ENCODE results near the gene PRKCQ.
"Not testable (repeated sequence)": the region's sequence is repeated elsewhere in the genome, so short reads cannot be mapped to it uniquely, and the experiment has no call there.

PRKCQ gene

GRCh38 chr10:6457376-6457775 is 122.7 kb downstream of the PRKCQ start:
- Histone ChIP-seq H3K27ac (ENCODE audit: low read depth, low read length) (no peak overlapping the region), H3K9me3 (ENCODE audit: control insufficient read depth in 5 of 5, low read length in 5 of 5) (peaks cover 0 to 10% (median 9%) of the 10 kb centered on the region in 5 donors), H3K27me3 (ENCODE audit: control insufficient read depth in 5 of 5, insufficient read depth in 4 of 5, low read length in 5 of 5) (no peaks in the 10 kb centered on the region), H3K9ac (ENCODE audit: low read length in 5 of 5) (no peak overlapping the region), H3K36me3 (ENCODE audit: control insufficient read depth in 5 of 5, insufficient read depth in 5 of 5, low read length in 5 of 5) (no peaks in the 10 kb centered on the region), H3K4me1 (ENCODE audit: control insufficient read depth in 5 of 5, insufficient read depth in 5 of 5, low read length in 5 of 5) (no peaks in the 10 kb centered on the region), H3K4me3 (ENCODE audit: low read depth in 1 of 5, low read length in 5 of 5) (no peak overlapping the region)

GRCh38 chr10:6456067-6456466 is 124.0 kb downstream of the PRKCQ start:
- Histone ChIP-seq H3K27me3 (ENCODE audit: control insufficient read depth in 5 of 5, insufficient read depth in 4 of 5, low read length in 5 of 5) (no peaks in the 10 kb centered on the region), H3K27ac (ENCODE audit: low read depth, low read length) (no peak overlapping the region), H3K9ac (ENCODE audit: low read length in 5 of 5) (no peak overlapping the region), H3K4me3 (ENCODE audit: low read depth in 1 of 5, low read length in 5 of 5) (no peak overlapping the region), H3K9me3 (ENCODE audit: control insufficient read depth in 5 of 5, low read length in 5 of 5) (peaks cover 0 to 10% (median 9%) of the 10 kb centered on the region in 5 donors), H3K36me3 (ENCODE audit: control insufficient read depth in 5 of 5, insufficient read depth in 5 of 5, low read length in 5 of 5) (no peaks in the 10 kb centered on the region), H3K4me1 (ENCODE audit: control insufficient read depth in 5 of 5, insufficient read depth in 5 of 5, low read length in 5 of 5) (no peaks in the 10 kb centered on the region)

- Histone ChIP-seq H3K27ac (ENCODE audit: low read depth, low read length) (no peak overlapping the region), H3K4me1 (ENCODE audit: control insufficient read depth in 5 of 5, insufficient read depth in 5 of 5, low read length in 5 of 5) (no peaks in the 10 kb centered on the region), H3K36me3 (ENCODE audit: control insufficient read depth in 5 of 5, insufficient read depth in 5 of 5, low read length in 5 of 5) (no peaks in the 10 kb centered on the region), H3K27me3 (ENCODE audit: control insufficient read depth in 5 of 5, insufficient read depth in 4 of 5, low read length in 5 of 5) (no peaks in the 10 kb centered on the region), H3K9me3 (ENCODE audit: control insufficient read depth in 5 of 5, low read length in 5 of 5) (peaks cover 0 to 10% (median 9%) of the 10 kb centered on the region in 5 donors), H3K9ac (ENCODE audit: low read length in 5 of 5) (no peak overlapping the region), H3K4me3 (ENCODE audit: low read depth in 1 of 5, low read length in 5 of 5) (no peak overlapping the region)
Measured at GRCh38 chr10:6455592-6455991, 124.5 kb downstream of the PRKCQ start.

GRCh38 chr10:6446711-6447110 is 133.4 kb downstream of the PRKCQ start:
- peaks cover 0 to 5% (median 4%) of the 10 kb centered on the region in 5 donors for H3K4me1 ChIP-seq (ENCODE audit: control insufficient read depth in 5 of 5, insufficient read depth in 5 of 5, low read length in 5 of 5)

GRCh38 chr10:6445671-6446316 is 134.3 kb downstream of the PRKCQ start:
- peaks cover 0 to 9% (median 0%) of the 10 kb centered on the region in 5 donors for H3K36me3 ChIP-seq (ENCODE audit: control insufficient read depth in 5 of 5, insufficient read depth in 5 of 5, low read length in 5 of 5)
- H3K9me3 ChIP-seq (ENCODE audit: control insufficient read depth in 5 of 5, low read length in 5 of 5) = no peaks in the 10 kb centered on the region
- H3K4me3 ChIP-seq (ENCODE audit: low read depth in 1 of 5, low read length in 5 of 5) = peak overlapping the region; percentile 33 to 53 (median 41)
- H3K4me1 ChIP-seq (ENCODE audit: control insufficient read depth in 5 of 5, insufficient read depth in 5 of 5, low read length in 5 of 5) = peaks cover 0 to 5% (median 4%) of the 10 kb centered on the region in 5 donors
- peak overlapping the region in 1 of 5 donors; percentile 59 for H3K9ac ChIP-seq (ENCODE audit: low read length in 5 of 5)
- H3K27ac ChIP-seq (ENCODE audit: low read depth, low read length) = no peak overlapping the region
- H3K27me3 ChIP-seq (ENCODE audit: control insufficient read depth in 5 of 5, insufficient read depth in 4 of 5, low read length in 5 of 5) = no peaks in the 10 kb centered on the region

More at GRCh38 chr10:6446711-6447110, 133.4 kb downstream of the PRKCQ start:
- no peaks in the 10 kb centered on the region for H3K27me3 ChIP-seq (ENCODE audit: control insufficient read depth in 5 of 5, insufficient read depth in 4 of 5, low read length in 5 of 5)
- H3K4me3 ChIP-seq (ENCODE audit: low read depth in 1 of 5, low read length in 5 of 5) = no peak overlapping the region
- H3K36me3 ChIP-seq (ENCODE audit: control insufficient read depth in 5 of 5, insufficient read depth in 5 of 5, low read length in 5 of 5) = peaks cover 0 to 8% (median 0%) of the 10 kb centered on the region in 5 donors
- H3K27ac ChIP-seq (ENCODE audit: low read depth, low read length) = no peak overlapping the region
- no peaks in the 10 kb centered on the region for H3K9me3 ChIP-seq (ENCODE audit: control insufficient read depth in 5 of 5, low read length in 5 of 5)
- no peak overlapping the region for H3K9ac ChIP-seq (ENCODE audit: low read length in 5 of 5)

- not testable (repeated sequence) for H3K27ac ChIP-seq (ENCODE audit: low read depth, low read length); H3K27me3 ChIP-seq (ENCODE audit: control insufficient read depth in 5 of 5, insufficient read depth in 4 of 5, low read length in 5 of 5); H3K36me3 ChIP-seq (ENCODE audit: control insufficient read depth in 5 of 5, insufficient read depth in 5 of 5, low read length in 5 of 5); H3K4me3 ChIP-seq (ENCODE audit: low read depth in 1 of 5, low read length in 5 of 5); H3K9ac ChIP-seq (ENCODE audit: low read length in 5 of 5); H3K9me3 ChIP-seq (ENCODE audit: control insufficient read depth in 5 of 5, low read length in 5 of 5)
- H3K4me1 ChIP-seq (ENCODE audit: control insufficient read depth in 5 of 5, insufficient read depth in 5 of 5, low read length in 5 of 5) = peaks cover 1 to 10% (median 9%) of the 10 kb centered on the region in 5 donors
Measured at GRCh38 chr10:6439875-6440274, 140.2 kb downstream of the PRKCQ start.

- peaks cover 1 to 10% (median 9%) of the 10 kb centered on the region in 5 donors for H3K4me1 ChIP-seq (ENCODE audit: control insufficient read depth in 5 of 5, insufficient read depth in 5 of 5, low read length in 5 of 5)
- no peaks in the 10 kb centered on the region for H3K9me3 ChIP-seq (ENCODE audit: control insufficient read depth in 5 of 5, low read length in 5 of 5)
- no peak overlapping the region for H3K4me3 ChIP-seq (ENCODE audit: low read depth in 1 of 5, low read length in 5 of 5)
- no peaks in the 10 kb centered on the region for H3K27me3 ChIP-seq (ENCODE audit: control insufficient read depth in 5 of 5, insufficient read depth in 4 of 5, low read length in 5 of 5)
- no peak overlapping the region for H3K27ac ChIP-seq (ENCODE audit: low read depth, low read length)
- H3K9ac ChIP-seq (ENCODE audit: low read length in 5 of 5) = no peak overlapping the region
- H3K36me3 ChIP-seq (ENCODE audit: control insufficient read depth in 5 of 5, insufficient read depth in 5 of 5, low read length in 5 of 5) = peaks cover 0 to 5% (median 0%) of the 10 kb centered on the region in 5 donors
Measured at GRCh38 chr10:6431861-6432260, 148.2 kb downstream of the PRKCQ start.

GRCh38 chr10:6431186-6431585 is 148.9 kb downstream of the PRKCQ start:
- H3K4me3 ChIP-seq (ENCODE audit: low read depth in 1 of 5, low read length in 5 of 5) = no peak overlapping the region
- H3K9ac ChIP-seq (ENCODE audit: low read length in 5 of 5) = no peak overlapping the region
- no peak overlapping the region for H3K27ac ChIP-seq (ENCODE audit: low read depth, low read length)
- peaks cover 0 to 4% (median 0%) of the 10 kb centered on the region in 5 donors for H3K36me3 ChIP-seq (ENCODE audit: control insufficient read depth in 5 of 5, insufficient read depth in 5 of 5, low read length in 5 of 5)
- H3K4me1 ChIP-seq (ENCODE audit: control insufficient read depth in 5 of 5, insufficient read depth in 5 of 5, low read length in 5 of 5) = peaks cover 1 to 10% (median 9%) of the 10 kb centered on the region in 5 donors
- H3K9me3 ChIP-seq (ENCODE audit: control insufficient read depth in 5 of 5, low read length in 5 of 5) = no peaks in the 10 kb centered on the region
- no peaks in the 10 kb centered on the region for H3K27me3 ChIP-seq (ENCODE audit: control insufficient read depth in 5 of 5, insufficient read depth in 4 of 5, low read length in 5 of 5)

GRCh38 chr10:6430423-6430980 is 149.6 kb downstream of the PRKCQ start:
- H3K36me3 ChIP-seq (ENCODE audit: control insufficient read depth in 5 of 5, insufficient read depth in 5 of 5, low read length in 5 of 5) = peaks cover 0 to 4% (median 0%) of the 10 kb centered on the region in 5 donors

GRCh38 chr10:6427357-6427959 is 152.6 kb downstream of the PRKCQ start:
- Histone ChIP-seq H3K4me1 (ENCODE audit: control insufficient read depth in 5 of 5, insufficient read depth in 5 of 5, low read length in 5 of 5) (no peaks in the 10 kb centered on the region), H3K27ac (ENCODE audit: low read depth, low read length) (no peak overlapping the region), H3K9ac (ENCODE audit: low read length in 5 of 5) (no peak overlapping the region), H3K36me3 (ENCODE audit: control insufficient read depth in 5 of 5, insufficient read depth in 5 of 5, low read length in 5 of 5) (peaks cover 0 to 4% (median 0%) of the 10 kb centered on the region in 5 donors), H3K27me3 (ENCODE audit: control insufficient read depth in 5 of 5, insufficient read depth in 4 of 5, low read length in 5 of 5) (no peaks in the 10 kb centered on the region), H3K9me3 (ENCODE audit: control insufficient read depth in 5 of 5, low read length in 5 of 5) (no peaks in the 10 kb centered on the region), H3K4me3 (ENCODE audit: low read depth in 1 of 5, low read length in 5 of 5) (no peak overlapping the region)

More at GRCh38 chr10:6430423-6430980, 149.6 kb downstream of the PRKCQ start:
- Histone ChIP-seq H3K9ac (ENCODE audit: low read length in 5 of 5) (no peak overlapping the region), H3K27ac (ENCODE audit: low read depth, low read length) (no peak overlapping the region), H3K9me3 (ENCODE audit: control insufficient read depth in 5 of 5, low read length in 5 of 5) (no peaks in the 10 kb centered on the region), H3K4me1 (ENCODE audit: control insufficient read depth in 5 of 5, insufficient read depth in 5 of 5, low read length in 5 of 5) (peaks cover 1 to 6% (median 6%) of the 10 kb centered on the region in 5 donors), H3K4me3 (ENCODE audit: low read depth in 1 of 5, low read length in 5 of 5) (no peak overlapping the region), H3K27me3 (ENCODE audit: control insufficient read depth in 5 of 5, insufficient read depth in 4 of 5, low read length in 5 of 5) (no peaks in the 10 kb centered on the region)

All from subcutaneous abdominal adipose tissue (tissue), 5 donors.